IMR-90 (cell line): ENCODE results near the gene NECTIN2. TPM values are rescaled to one million over a fixed set of nuclear protein-coding genes. Genes with fewer than 3 reads are reported as not detected.

Experiments
- ATAC-seq: fragments of 200-7000 bp; cut with Tn5 transposase; 2 replicates; pipeline ENCODE4 v1.9.1; 2020; ENCODE audit warnings: low read depth, mild to moderate bottlenecking, moderate library complexity
- BruUV-seq: library from RNA; stranded (reverse); fragments of 400-500 nt; replicated peaks from 2 replicates; lab custom pipeline; 2021; lab: Mats Ljungman, UMichigan
- CTCF ChIA-PET: fragments of 300-600 bp; formaldehyde crosslinking; extraction: SDS; loops from one replicate; lab custom pipeline; 2021; ENCODE audit warnings: antibody characterized with exemption; lab: Yijun Ruan, JAX
- POLR2A ChIA-PET: fragments of 300-600 bp; sonication (Branson Sonifier 250); formaldehyde crosslinking; loops from one replicate; lab custom pipeline; 2022; ENCODE audit warnings: antibody characterized with exemption; ENCODE audit not compliant: unreplicated experiment; lab: Charles Lee
- DNase-seq: peaks from one replicate; pipeline ENCODE4 v3.0.0; 2013
- H2AFZ ChIP-seq: replicated peaks from 2 replicates; pipeline ENCODE3; 2013; ENCODE audit warnings: low read length, mild to moderate bottlenecking; ENCODE audit not compliant: poor library complexity
- H2AK5ac ChIP-seq: 2 replicates; pipeline ENCODE4 v1.6.1; 2013; ENCODE audit warnings: low read depth, low read length, inconsistent platforms
- H2AK9ac ChIP-seq: replicated peaks from 2 replicates; pipeline ENCODE3; 2013; ENCODE audit warnings: mild to moderate bottlenecking, low read depth, low read length, moderate library complexity; ENCODE audit not compliant: poor library complexity
- H2BK120ac ChIP-seq: 2 replicates; pipeline ENCODE4 v1.6.1; 2013; ENCODE audit warnings: low read depth, low read length, inconsistent platforms
- H2BK15ac ChIP-seq: 3 replicates; pipeline ENCODE4 v1.6.1; 2013; ENCODE audit warnings: low read depth, low read length, inconsistent platforms
- H2BK20ac ChIP-seq: 2 replicates; pipeline ENCODE4 v1.6.1; 2013; ENCODE audit warnings: low read depth, mild to moderate bottlenecking, inconsistent platforms, low read length, moderate library complexity
- H2BK5ac ChIP-seq: 2 replicates; pipeline ENCODE4 v1.6.1; 2013; ENCODE audit warnings: mild to moderate bottlenecking, low read depth, low read length, inconsistent platforms; ENCODE audit not compliant: poor library complexity, severe bottlenecking
- H3K14ac ChIP-seq: replicated peaks from 2 replicates; pipeline ENCODE4 v1.6.1; 2013; ENCODE audit warnings: low read depth, low read length, inconsistent platforms
- H3K18ac ChIP-seq: 2 replicates; pipeline ENCODE4 v1.6.1; 2013; ENCODE audit warnings: low read depth, low read length, control low read depth
- H3K23ac ChIP-seq: 2 replicates; pipeline ENCODE4 v1.6.1; 2013; ENCODE audit warnings: low read depth, low read length, inconsistent platforms
- H3K27ac ChIP-seq: 2 replicates; pipeline ENCODE4 v1.5.1; 2013; ENCODE audit warnings: mild to moderate bottlenecking, control low read depth, low read length; ENCODE audit not compliant: insufficient read depth
- H3K27me3 ChIP-seq: 2 replicates; pipeline ENCODE4 v1.6.1; 2013; ENCODE audit warnings: low read length; ENCODE audit not compliant: control insufficient read depth, insufficient read depth
- H3K36me3 ChIP-seq: 2 replicates; pipeline ENCODE4 v1.6.1; 2013; ENCODE audit warnings: low read length, mixed read lengths; ENCODE audit not compliant: control insufficient read depth, insufficient read depth
- H3K4ac ChIP-seq: 2 replicates; pipeline ENCODE4 v1.6.1; 2013; ENCODE audit warnings: low read depth, low read length, inconsistent platforms
- H3K4me1 ChIP-seq: 2 replicates; pipeline ENCODE4 v1.6.1; 2013; ENCODE audit warnings: low read length, mixed read lengths; ENCODE audit not compliant: control insufficient read depth, insufficient read depth
- H3K4me2 ChIP-seq: 2 replicates; pipeline ENCODE4 v1.6.1; 2013; ENCODE audit warnings: low read depth, mild to moderate bottlenecking, control low read depth, low read length, moderate library complexity
- H3K4me3 ChIP-seq: 2 replicates; pipeline ENCODE4 v1.5.1; 2013; ENCODE audit warnings: low read depth, mild to moderate bottlenecking, control low read depth, low read length, moderate library complexity; ENCODE audit not compliant: insufficient read depth
- H3K56ac ChIP-seq: 2 replicates; pipeline ENCODE4 v1.6.1; 2013; ENCODE audit warnings: low read length, inconsistent platforms; ENCODE audit not compliant: insufficient read depth; ENCODE audit errors: extremely low read depth
- H3K79me1 ChIP-seq, 2 experiments: 2 replicates each; pipeline ENCODE4 v1.6.1; 2013; ENCODE audit warnings: low read length in 2 of 2, inconsistent platforms in 1 of 2, low read depth in 1 of 2
- H3K9ac ChIP-seq: 2 replicates; pipeline ENCODE4 v1.6.1; 2013; ENCODE audit warnings: low read depth, low read length, control low read depth
- H3K9me1 ChIP-seq: 2 replicates; pipeline ENCODE4 v1.6.1; 2013; ENCODE audit warnings: low read length, inconsistent platforms; ENCODE audit not compliant: insufficient read depth
- H3K9me3 ChIP-seq: 2 replicates; pipeline ENCODE4 v1.6.1; 2013; ENCODE audit warnings: low read length; ENCODE audit not compliant: control insufficient read depth, insufficient read depth
- H4K20me1 ChIP-seq: 2 replicates; pipeline ENCODE4 v1.6.1; 2013; ENCODE audit warnings: low read length, inconsistent platforms; ENCODE audit not compliant: insufficient read depth
- H4K5ac ChIP-seq: 2 replicates; pipeline ENCODE4 v1.6.1; 2013; ENCODE audit warnings: mild to moderate bottlenecking, low read depth, low read length, control low read depth
- H4K8ac ChIP-seq, 2 experiments: 2 replicates each; pipeline ENCODE4 v1.6.1; 2013; ENCODE audit warnings: low read depth in 2 of 2, low read length in 2 of 2, control low read depth in 1 of 2, inconsistent platforms in 1 of 2
- H4K91ac ChIP-seq: 2 replicates; pipeline ENCODE4 v1.6.1; 2013; ENCODE audit warnings: low read depth, low read length, inconsistent platforms; ENCODE audit not compliant: insufficient read depth
- BHLHE40 ChIP-seq: fragments of 150-350 bp; IDR thresholded peaks from 2 replicates; pipeline ENCODE4 v1.6.1; 2016; ENCODE audit warnings: mild to moderate bottlenecking, low read depth, low read length
- CHD1 ChIP-seq: IDR thresholded peaks from 2 replicates; pipeline ENCODE4 v1.6.1; 2012; ENCODE audit warnings: low read depth, low read length, improper control_type of control experiment
- MAFK ChIP-seq: IDR thresholded peaks from 2 replicates; pipeline ENCODE4 v1.6.1; 2012; ENCODE audit warnings: low read depth, low read length, improper control_type of control experiment
- MAZ ChIP-seq: IDR thresholded peaks from 2 replicates; pipeline ENCODE4 v1.6.1; 2012; ENCODE audit warnings: low read depth, mild to moderate bottlenecking, low read length, improper control_type of control experiment, moderate library complexity, borderline replicate concordance
- MXI1 ChIP-seq: IDR thresholded peaks from 2 replicates; pipeline ENCODE4 v1.6.1; 2012; ENCODE audit warnings: low read depth, mild to moderate bottlenecking, low read length, moderate library complexity, borderline replicate concordance
- NFE2L2 ChIP-seq: fragments of 150-350 bp; IDR thresholded peaks from 2 replicates; pipeline ENCODE4 v1.6.1; 2016; ENCODE audit warnings: low read depth, mild to moderate bottlenecking, low read length
- POLR2A ChIP-seq: IDR thresholded peaks from 2 replicates; pipeline ENCODE4 v1.6.1; 2012; ENCODE audit warnings: mild to moderate bottlenecking, low read depth, low read length
- RAD21 ChIP-seq: IDR thresholded peaks from 2 replicates; pipeline ENCODE4 v1.6.1; 2012; ENCODE audit warnings: low read length, improper control_type of control experiment
- RCOR1 ChIP-seq: IDR thresholded peaks from 2 replicates; pipeline ENCODE4 v1.6.1; 2012; ENCODE audit warnings: mild to moderate bottlenecking, low read length, improper control_type of control experiment; ENCODE audit not compliant: insufficient replicate concordance
- RFX5 ChIP-seq: IDR thresholded peaks from 2 replicates; pipeline ENCODE4 v1.8.0; 2012; ENCODE audit warnings: low read depth, mild to moderate bottlenecking, low read length, moderate library complexity
- SMC3 ChIP-seq: fragments of 150-350 bp; IDR thresholded peaks from 2 replicates; pipeline ENCODE4 v1.6.1; 2016; ENCODE audit warnings: low read depth, mild to moderate bottlenecking, antibody characterized with exemption, low read length, moderate library complexity
- USF2 ChIP-seq: fragments of 150-350 bp; IDR thresholded peaks from 2 replicates; pipeline ENCODE4 v1.6.1; 2017; ENCODE audit warnings: mild to moderate bottlenecking, antibody characterized with exemption, low read length, low read depth
- WGBS, 2 experiments: methylation state at CpG; one replicate each; pipeline versions ENCODE4 v1.1.5 to v1.1.7; 2013; ENCODE audit warnings: missing lambda C conversion rate in 2 of 2; ENCODE audit not compliant: insufficient read length in 1 of 2; ENCODE audit errors: extremely low coverage in 2 of 2; 5-methylcytosine and 5-hydroxymethylcytosine counted together
- dilution Hi-C: fragments of 300-500 bp; cut with HindIII; formaldehyde crosslinking; loops from one replicate; pipeline ENCODE4 v1.14.3; 2018; ENCODE audit warnings: low sequenced_read_pairs; ENCODE audit not compliant: unreplicated experiment
- in situ Hi-C: fragments of 300-500 bp; cut with MboI; formaldehyde crosslinking; loops from 3 replicates; pipeline ENCODE4 v1.14.3; 2019; ENCODE audit warnings: low sequenced_read_pairs, inconsistent platforms, mixed read lengths
- intact Hi-C: fragments of 100-400 bp; cut with micrococcal nuclease; formaldehyde crosslinking; loops from 2 replicates; pipeline ENCODE4 v1.10.0; 2022
- polyA plus RNA-seq, 3 experiments: library from polyadenylated mRNA; depleted of rRNA; stranded (reverse); fragments of >200 nt; gene quantifications; 2 replicates each; pipeline ENCODE4 v1.2.3, GENCODE V29; 2012; ENCODE audit warnings: low replicate concordance in 1 of 3
- total RNA-seq: library from RNA; depleted of rRNA; stranded (reverse); fragments of >200 nt; gene quantifications from 2 replicates; pipeline ENCODE4 v1.2.3, GENCODE V29; 2012
- TF ChIP-seq, protein P1 (sequence below): fragments of 150-350 bp; IDR thresholded peaks from 2 replicates; pipeline ENCODE4 v1.6.1; 2016; ENCODE audit warnings: low read depth, mild to moderate bottlenecking, low read length, moderate library complexity, borderline replicate concordance
- TF ChIP-seq, protein P2 (sequence below): conservative IDR thresholded peaks from 2 replicates; pipeline ENCODE4 v1.5.1; 2012; ENCODE audit warnings: mild to moderate bottlenecking, low read depth, low read length, improper control_type of control experiment

The NECTIN2 gene
- total and polyA plus RNA-seq, 2 of the 4 experiments (the other 2 are of a cell fraction) = 77.8 to 170 TPM

GRCh38 chr19:44871809-44872208, 25.7 kb downstream of the NECTIN2 start:
- 98% methylated on average over 8 of the region's 14 CpGs; no CpG with 5 or more reads in 1 of the 2 experiments for WGBS, 2 experiments
- no peak overlapping the region for H4K8ac ChIP-seq
- peaks cover 12% of the 10 kb centered on the region for H3K9me1 ChIP-seq
- no peak overlapping the region for H3K18ac ChIP-seq
- no peak overlapping the region for H2BK5ac ChIP-seq
- peaks cover 32% of the 10 kb centered on the region for H4K20me1 ChIP-seq
- H3K56ac ChIP-seq = no peak overlapping the region
- peaks cover 75% of the 10 kb centered on the region for H3K36me3 ChIP-seq
- H3K4me1 ChIP-seq = peaks cover 2% of the 10 kb centered on the region; the same call in 1 of the 2 replicates
- no peak overlapping the region for H4K91ac ChIP-seq
- TF ChIP-seq POLR2A (no peak), USF2 (no peak), CHD1 (no peak), MAFK (no peak), NFE2L2 (no peak), BHLHE40 (no peak), MXI1 (no peak), RAD21 (no peak), RFX5 (no peak), MAZ (no peak), RCOR1 (no peak), SMC3 (no peak)
- TF ChIP-seq, protein P1, sequence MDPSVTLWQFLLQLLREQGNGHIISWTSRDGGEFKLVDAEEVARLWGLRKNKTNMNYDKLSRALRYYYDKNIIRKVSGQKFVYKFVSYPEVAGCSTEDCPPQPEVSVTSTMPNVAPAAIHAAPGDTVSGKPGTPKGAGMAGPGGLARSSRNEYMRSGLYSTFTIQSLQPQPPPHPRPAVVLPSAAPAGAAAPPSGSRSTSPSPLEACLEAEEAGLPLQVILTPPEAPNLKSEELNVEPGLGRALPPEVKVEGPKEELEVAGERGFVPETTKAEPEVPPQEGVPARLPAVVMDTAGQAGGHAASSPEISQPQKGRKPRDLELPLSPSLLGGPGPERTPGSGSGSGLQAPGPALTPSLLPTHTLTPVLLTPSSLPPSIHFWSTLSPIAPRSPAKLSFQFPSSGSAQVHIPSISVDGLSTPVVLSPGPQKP = no peak
- TF ChIP-seq, protein P2, sequence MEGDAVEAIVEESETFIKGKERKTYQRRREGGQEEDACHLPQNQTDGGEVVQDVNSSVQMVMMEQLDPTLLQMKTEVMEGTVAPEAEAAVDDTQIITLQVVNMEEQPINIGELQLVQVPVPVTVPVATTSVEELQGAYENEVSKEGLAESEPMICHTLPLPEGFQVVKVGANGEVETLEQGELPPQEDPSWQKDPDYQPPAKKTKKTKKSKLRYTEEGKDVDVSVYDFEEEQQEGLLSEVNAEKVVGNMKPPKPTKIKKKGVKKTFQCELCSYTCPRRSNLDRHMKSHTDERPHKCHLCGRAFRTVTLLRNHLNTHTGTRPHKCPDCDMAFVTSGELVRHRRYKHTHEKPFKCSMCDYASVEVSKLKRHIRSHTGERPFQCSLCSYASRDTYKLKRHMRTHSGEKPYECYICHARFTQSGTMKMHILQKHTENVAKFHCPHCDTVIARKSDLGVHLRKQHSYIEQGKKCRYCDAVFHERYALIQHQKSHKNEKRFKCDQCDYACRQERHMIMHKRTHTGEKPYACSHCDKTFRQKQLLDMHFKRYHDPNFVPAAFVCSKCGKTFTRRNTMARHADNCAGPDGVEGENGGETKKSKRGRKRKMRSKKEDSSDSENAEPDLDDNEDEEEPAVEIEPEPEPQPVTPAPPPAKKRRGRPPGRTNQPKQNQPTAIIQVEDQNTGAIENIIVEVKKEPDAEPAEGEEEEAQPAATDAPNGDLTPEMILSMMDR = no peak
- H3K9me3 ChIP-seq = no peaks in the 10 kb centered on the region
- in situ Hi-C loops = no loop called here
- no TSS peak for BruUV-seq
- no peak for DNase-seq
- no peak overlapping the region for H3K14ac ChIP-seq
- no peak overlapping the region for H2BK20ac ChIP-seq
- no peak overlapping the region for H2BK15ac ChIP-seq
- no peak overlapping the region for H3K4me2 ChIP-seq
- no peak overlapping the region for H2AK9ac ChIP-seq
- no peak overlapping the region for H2BK120ac ChIP-seq
- no peak overlapping the region for H3K4ac ChIP-seq
- H2AK5ac ChIP-seq = no peak overlapping the region
- no peak overlapping the region for H3K27ac ChIP-seq
- POLR2A ChIA-PET = no interaction called here
- no peak overlapping the region for H2AFZ ChIP-seq
- H4K5ac ChIP-seq = no peak overlapping the region
- intact Hi-C loops = no loop called here
- H3K79me1 ChIP-seq = peaks cover 31 to 81% of the 10 kb centered on the region in 2 experiments
- ATAC-seq = no peak
- dilution Hi-C loops = no loop called here
- H3K27me3 ChIP-seq = no peaks in the 10 kb centered on the region
- CTCF ChIA-PET = no interaction called here
- H3K9ac ChIP-seq = no peak overlapping the region
- no peak overlapping the region for H3K23ac ChIP-seq
- no peak overlapping the region for H3K4me3 ChIP-seq
